HG02973 (cell line): ENCODE data around the gene GPR62.

Experiments used
- ATAC-seq: cut with Tn5 transposase; IDR thresholded peaks from one replicate; pipeline ENCODE4 v1.9.1; 2021; ENCODE audit warnings: moderate library complexity; ENCODE audit not compliant: unreplicated experiment

The GPR62 gene

DNA sequence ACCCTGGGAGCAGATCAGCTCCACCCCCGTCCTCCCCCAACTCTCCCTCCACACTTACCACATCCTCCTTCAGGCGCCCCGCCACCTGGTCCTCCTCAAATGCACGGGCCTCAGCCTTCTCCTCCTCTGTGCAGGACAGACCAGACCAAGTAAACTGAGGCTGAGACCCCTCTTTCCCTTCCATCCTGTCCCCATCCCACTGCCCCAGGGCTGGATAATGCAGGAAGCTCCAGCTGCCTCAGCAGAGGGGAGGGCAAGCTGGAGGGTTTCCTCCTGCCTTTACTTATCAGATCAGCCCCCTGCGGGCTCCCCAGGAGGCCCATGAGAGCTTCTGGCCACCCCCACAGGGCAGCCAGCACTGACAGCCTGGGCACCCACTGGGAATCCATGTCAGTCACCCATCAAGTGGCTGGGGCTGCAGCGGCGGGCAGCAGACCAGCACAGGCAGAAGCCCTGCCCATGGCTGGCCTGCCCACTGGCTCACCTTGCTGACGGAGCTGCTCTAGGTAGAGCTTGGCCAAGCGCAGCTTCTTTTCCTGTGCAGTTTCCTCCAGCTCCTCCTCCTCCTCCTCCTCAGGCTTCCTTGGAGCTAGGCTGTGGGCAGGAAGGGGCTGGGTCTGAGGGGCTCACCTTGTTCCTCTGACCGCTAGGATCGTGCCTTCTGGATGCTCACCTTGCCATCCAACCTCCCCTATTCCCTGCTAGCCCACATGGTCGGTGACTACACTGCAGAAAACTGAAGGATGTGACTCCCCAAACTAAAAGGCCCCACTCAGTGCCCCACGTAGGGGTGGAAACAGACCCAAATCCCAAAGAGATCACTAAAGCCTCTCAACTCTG is 17.4 kb upstream of the GPR62 start:
- no peak for ATAC-seq

DNA sequence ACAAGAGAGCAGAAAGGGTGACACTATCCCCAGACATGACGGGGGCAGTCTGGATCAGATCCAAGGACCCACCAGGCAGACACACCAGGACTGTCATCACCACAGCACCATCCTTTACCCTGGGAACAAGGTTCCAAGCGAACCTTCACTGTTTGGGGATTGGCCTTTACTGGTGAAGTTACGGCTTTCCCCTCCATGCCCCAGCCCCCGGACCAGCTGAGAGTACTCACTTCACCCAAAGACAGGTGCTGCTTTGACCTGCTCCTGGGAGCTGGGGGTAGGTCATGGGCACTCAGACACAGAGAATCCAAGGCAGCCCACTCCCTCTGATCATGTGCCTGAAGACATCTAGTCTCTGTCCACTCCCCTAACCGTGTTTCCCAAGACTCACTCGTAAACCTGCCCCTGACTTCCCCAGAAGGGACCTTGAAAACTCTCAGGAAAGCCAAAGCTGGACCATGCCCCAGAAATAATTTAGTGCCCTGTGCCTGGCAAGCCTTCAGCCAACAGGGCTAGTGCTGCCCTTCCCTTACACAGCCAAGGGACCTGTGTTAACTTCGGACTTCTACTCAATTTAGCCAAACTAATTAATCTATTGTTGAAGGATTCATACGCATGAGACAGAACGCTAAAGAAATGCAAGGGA is 16.3 kb upstream of the GPR62 start:
- no peak for ATAC-seq

DNA sequence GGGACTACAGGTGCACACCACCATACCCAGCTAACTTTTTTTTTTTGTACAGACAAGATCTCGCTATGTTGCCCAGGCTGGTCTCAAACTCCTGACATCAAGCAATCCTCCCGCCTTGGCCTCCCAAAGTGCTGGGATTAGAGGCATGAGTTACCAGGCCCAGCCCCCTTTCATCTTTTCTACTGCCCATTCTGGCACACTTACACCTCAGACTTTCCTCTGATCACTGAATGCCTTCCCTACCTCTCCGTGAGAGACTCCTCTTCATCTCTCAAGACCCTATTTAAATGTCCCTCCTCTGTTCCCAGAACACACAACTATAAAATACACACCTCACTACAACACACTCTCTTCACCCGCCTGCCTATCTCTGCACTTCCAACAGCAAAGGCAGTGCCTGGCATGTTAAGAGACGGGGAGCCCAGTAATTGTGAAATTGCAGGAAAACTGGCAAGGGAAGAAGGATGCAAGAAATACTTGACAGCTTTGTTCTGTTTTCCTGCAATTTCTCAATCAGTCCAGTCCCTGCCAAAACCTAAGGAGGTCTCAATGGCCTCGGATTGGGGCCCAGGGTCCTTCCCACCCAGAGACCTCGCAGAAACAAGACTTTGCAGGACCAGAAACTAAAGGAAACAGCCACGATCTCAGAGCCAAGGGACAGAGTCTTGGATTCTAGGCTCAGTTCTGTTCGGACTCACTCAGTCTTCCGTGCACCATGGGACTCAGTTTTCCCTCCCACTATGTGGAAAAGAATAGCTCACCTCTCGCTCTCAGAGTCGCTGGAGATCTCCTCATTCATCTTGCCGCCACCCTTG is 14.3 kb upstream of the GPR62 start:
- no peak for ATAC-seq

DNA sequence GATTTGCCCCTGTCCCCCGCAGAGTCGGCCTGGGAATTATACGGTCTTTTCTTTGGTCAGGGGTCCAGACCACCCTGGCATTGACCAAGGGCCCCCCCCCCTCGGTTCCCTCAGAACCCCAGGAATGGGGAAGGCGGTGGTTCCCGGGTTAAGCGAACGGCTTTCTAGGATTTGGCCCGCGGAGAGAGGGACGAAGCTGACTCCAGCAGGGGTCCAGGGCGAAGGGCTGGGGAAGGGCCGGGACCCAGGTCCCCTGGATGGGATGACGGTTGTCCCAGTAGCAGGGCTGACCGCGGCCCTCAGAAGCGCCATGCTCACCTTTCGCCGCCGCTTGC is 13.8 kb upstream of the GPR62 start:
- ATAC-seq: no peak

DNA sequence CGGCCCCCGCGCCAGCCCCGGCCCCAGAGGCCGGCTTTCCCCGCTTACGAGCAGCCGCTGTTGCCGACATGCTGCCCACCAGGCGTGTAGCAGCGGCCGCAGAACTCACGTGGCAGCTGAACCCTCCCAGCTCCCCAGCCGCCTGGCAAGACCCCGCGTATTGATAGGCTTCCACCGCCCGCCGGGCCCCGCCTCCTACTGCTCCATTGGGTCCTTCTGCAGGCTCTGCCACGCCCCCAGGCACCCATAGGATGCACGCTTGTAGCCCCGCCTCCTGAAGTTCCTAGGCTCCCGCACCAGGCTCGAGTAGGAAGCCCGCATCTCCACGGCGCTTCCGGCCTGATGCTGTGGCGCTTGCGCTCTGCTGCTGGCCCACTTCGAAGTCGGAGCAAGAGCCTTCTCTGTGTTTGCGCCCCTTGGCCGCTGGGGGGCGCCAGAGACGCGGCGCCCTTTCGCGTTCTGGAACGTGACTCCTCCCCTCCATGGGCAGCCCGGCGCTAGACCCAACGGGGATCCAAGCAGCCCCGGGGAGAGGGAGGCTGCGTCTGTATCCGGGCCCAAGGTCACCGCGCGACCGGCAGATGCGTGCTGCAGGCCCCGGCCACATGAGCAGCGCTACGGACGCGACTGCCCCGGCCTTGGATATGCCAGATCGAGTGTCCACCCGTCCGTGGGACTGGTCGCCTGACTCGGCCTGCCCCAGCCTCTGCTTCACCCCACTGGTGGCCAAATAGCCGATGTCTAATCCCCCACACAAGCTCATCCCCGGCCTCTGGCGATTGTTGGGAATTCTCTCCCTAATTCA is 13.2 kb upstream of the GPR62 start, which contains the start of the genes PARP3 and RRP9:
Gene PARP3 (plus strand): TSS at position 566 of the 805 bp plus-strand sequence. CDS start 993 bp downstream, outside the sequence.
Gene RRP9 (minus strand): TSS at position 107 of the 805 bp plus-strand sequence. CDS start 37 bp downstream, at position 70.
- peak; percentile 82 for ATAC-seq

DNA sequence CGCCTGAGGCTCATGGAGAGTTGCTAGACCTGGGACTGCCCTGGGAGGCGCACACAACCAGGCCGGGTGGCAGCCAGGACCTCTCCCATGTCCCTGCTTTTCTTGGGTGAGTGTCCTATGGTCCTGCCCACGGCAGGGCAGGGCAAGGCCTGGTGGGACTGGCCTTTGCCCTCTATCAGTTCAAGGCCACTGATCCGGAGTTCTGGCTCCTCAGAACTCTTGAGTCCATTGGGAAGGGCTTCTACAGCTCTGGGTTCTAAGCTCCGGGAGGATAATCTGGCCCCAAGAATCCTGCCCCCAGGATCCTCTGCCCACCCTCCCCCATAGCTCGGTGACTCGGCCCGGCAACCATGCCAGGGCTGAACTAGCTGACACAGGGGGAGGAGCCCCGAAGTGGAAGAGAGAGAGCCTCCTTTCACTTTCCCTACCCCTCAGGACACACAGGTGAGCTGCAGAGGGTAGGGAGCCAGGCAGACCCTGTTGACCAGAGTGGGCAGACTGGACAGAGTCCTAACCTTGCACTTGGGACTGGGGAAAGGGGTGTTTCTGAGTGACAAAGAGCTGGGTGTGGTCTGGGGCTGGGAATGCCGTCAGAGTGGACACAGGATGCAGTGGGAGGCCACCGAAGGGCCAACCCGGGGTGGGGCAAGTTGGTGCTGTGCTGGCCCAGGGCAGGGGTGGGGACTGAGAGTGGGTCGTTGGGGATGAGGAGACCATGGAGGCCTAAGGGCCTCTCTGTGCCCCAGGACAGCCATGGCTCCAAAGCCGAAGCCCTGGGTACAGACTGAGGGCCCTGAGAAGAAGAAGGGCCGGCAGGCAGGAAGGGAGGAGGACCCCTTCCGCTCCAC is 12.4 kb upstream of the GPR62 start:
- ATAC-seq: no peak

DNA sequence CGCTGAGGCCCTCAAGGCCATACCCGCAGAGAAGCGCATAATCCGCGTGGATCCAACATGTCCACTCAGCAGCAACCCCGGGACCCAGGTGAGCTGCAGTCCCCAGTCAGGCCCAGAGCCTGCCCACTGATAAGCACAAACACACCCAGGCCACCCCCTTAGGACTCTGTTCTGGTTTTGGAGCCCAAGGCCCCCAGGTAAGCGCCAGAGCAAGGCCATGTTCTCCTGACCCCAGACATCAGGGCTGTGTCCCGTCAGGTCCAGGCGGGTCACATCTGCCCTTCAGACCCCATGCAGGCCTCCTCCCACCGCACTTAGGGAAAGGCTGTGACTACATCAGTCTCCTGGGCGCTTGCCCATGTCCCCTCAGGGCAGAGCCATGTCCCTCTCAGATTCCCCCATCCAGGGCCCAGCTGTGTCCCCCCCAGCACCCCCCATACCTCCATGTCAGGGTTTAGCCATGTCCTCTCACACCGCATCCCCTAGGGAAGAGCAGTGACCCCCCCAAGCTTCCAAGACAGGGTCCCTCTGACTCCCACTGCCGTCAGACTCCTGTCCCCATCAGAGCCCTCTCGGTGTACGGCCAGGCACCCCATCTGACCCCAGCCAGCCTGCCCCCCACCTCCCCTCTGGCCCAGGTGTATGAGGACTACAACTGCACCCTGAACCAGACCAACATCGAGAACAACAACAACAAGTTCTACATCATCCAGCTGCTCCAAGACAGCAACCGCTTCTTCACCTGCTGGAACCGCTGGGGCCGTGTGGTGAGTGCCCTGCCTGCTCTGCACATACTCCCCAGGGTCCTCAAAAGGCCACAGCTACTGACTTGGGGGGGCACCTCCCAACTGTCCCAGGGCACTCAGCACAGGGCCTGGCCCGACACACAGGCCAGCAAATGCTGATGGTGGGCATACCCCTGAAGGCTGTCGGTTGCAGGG is 11.5 kb upstream of the GPR62 start:
- ATAC-seq: no peak

DNA sequence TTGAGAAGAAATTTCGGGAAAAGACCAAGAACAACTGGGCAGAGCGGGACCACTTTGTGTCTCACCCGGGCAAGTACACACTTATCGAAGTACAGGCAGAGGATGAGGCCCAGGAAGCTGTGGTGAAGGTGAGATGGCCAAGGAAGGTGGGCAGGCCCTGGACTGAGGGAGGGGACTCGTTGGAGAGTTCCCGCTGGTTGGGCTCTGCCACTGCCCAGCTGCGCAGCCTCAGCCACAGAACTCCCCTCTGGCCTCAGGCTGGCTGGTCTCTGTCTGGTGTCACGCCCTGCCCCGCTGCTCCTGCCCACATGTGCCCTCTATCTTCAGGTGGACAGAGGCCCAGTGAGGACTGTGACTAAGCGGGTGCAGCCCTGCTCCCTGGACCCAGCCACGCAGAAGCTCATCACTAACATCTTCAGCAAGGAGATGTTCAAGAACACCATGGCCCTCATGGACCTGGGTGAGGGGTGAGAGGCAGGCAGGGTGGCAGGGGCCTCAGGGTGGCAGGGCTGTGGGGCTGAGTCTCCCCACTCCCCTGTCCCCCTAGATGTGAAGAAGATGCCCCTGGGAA is 10.6 kb upstream of the GPR62 start:
- ATAC-seq: no peak

DNA sequence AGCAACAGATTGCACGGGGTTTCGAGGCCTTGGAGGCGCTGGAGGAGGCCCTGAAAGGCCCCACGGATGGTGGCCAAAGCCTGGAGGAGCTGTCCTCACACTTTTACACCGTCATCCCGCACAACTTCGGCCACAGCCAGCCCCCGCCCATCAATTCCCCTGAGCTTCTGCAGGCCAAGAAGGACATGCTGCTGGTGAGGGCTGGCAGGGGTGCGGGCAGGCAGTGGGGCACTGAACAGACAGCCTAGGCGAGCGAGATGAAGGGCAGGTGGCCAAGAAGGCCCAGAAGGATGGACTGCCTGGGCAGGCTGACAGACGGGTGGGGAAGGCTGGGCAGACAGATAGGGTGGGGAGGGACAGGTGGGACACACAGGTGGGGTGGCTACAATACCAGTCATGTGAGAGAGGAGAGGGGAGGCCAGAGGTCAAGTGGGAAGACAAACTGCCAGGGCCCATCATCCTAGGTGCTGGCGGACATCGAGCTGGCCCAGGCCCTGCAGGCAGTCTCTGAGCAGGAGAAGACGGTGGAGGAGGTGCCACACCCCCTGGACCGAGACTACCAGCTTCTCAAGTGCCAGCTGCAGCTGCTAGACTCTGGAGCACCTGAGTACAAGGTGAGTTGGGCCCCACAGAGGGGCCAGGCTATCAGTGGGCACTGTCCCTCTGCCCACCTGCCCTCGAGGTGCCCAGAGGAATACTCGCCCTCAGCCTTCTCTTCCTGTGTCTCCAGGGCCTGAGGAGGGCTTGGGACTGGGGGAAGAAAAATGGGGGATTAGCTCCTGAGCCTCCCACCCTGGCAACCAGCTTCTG is 9.9 kb upstream of the GPR62 start:
- no peak for ATAC-seq

DNA sequence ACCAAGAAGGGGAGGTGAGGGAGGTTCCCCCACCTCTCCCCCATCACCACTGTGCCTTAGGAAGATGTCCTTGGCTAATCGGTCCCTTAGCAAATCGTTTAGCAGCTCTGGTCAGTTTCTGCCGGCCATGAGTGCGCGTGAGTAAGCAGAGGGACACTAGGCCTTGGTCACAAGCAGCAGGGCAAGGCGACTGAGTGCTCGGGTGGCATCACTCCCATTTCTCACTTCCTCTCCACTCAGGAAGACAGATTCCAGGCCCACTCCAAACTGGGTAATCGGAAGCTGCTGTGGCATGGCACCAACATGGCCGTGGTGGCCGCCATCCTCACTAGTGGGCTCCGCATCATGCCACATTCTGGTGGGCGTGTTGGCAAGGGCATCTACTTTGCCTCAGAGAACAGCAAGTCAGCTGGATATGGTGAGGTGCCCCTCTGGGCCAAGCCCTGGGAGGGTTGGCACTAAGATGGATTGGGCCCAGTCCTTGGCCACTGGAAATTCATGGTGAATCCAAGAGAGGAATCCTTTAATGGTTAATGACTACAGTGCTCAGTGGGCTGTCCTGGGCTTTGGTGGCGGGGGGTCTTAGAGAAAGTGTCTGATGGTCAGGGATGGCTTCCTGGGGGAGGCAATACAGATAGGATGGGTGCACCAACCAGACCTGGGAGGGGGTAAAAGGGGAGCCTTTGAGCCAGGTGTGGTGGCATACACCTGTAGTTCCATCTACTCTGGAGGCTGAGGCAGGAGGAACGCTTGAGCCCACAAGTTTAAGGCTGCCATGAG is 9.1 kb upstream of the GPR62 start:
- ATAC-seq: no peak

DNA sequence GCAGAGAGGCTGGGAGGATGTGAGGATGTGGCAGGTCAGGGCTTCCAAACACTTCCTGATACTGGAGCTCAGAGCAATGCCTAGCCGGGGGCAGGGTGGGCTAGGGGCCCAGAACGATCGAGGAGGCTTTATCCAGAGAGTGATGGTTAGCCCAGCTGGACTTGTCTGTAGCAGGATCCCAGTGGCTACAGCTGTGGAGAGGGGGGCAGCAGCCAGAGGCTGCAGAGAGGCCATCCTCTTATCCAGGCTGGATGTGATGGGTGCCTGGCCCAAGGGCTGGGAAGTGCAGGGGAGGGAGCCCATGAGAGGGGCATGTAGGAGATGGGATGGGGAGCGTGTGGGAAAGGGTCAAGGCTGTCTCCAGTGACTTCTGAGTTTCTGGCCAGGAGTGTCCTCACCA is 8.4 kb upstream of the GPR62 start:
- ATAC-seq: no peak

DNA sequence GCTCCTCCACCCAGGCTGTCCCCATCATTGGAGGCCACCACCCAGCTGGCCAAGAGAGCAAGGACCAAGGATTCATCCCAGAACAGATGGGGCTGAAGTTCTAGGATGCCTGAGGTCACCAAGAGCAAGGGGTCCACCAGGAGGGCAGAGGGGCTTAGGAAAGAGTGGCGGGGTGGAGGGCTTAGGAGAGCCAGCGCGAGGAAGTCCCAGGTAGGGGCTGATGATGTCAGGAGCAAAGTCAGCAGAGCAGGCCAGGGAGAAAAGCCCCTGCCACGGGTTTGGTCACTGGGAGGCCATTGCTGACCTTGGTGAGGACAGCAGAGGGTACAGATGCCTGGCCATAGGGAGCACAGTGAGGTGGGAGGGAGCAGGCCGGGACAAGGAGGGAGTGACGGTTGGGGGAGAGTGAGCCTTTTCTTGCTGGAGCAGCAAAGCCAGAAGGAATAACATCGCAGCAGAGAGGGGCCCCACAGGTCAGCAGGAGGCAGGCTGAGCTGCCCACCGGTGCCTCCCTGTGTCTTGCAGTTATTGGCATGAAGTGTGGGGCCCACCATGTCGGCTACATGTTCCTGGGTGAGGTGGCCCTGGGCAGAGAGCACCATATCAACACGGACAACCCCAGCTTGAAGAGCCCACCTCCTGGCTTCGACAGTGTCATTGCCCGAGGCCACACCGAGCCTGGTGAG is 7.8 kb upstream of the GPR62 start:
- no peak for ATAC-seq

DNA sequence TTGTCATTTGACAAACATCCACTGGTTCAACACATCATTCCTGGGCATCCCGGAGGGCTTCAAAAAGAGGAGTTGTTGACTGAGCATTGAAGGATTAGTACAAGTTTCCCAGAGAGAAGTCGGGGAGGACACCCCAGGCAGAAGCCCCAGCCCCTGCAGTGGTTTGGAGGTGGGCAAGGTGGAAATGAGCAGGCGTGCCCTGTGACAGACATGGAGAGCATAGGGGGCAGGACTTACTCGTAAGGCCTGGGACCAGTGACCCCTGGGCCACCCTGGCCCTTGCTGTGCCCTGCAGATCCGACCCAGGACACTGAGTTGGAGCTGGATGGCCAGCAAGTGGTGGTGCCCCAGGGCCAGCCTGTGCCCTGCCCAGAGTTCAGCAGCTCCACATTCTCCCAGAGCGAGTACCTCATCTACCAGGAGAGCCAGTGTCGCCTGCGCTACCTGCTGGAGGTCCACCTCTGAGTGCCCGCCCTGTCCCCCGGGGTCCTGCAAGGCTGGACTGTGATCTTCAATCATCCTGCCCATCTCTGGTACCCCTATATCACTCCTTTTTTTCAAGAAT is 7.1 kb upstream of the GPR62 start:
- ATAC-seq: no peak

DNA sequence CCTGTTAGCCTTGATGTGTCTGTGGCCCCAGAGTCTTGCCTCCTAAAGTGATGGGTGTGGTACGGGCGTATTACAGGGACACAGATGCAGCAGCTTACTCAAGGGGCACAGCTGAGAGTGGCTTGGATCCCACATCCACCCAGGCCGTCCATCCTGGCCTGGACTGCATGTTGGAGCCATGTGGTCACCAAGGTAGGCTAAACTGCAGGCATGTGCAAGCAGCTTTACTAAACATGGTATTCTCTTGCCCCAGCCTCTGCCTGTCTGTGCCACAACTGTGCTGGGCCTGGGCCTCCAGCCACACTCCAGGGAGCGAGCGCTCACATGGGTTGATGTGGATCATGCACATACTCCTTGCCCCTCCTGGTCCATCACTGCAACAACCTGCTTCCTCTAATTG is 6.1 kb upstream of the GPR62 start:
- no peak for ATAC-seq

DNA sequence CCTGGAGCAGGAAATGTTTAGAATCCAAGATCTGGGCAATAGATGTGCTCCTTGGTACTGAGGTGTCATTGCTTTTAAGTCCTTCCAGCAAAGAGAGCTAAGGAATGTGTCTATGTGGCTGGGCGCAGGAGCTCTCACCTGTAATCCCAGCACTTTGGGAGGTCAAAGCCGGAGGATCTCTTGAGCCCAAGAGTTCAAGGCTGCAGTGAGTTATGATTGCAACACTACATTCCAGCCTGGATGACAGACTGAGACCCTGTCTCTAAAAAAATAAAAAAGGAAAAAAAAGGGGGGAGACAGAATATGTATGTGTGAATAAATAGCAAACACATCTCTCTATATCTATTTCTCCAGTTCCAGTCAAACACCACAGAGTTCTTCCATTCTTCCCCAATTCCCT is 4.3 kb upstream of the GPR62 start:
- ATAC-seq: no peak

DNA sequence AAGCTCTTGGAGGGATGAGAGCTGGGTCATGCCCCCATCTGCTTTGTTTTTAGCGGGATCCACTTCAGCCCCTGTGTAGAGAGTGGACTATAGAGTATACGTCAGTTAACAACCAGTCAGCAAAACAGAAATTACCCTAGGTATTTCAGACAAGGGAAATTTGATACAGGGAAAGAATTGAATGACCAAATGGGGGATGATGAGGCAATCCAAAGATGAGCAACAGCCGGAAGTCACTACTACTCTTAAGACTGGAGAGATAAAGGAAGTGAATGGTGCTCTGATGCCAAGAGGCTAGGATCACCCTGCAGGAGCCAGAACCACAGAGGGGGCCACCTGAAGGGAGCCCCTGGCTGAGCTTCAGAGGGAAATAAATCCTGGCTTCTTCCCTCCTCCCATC is 1.7 kb upstream of the GPR62 start:
- no peak for ATAC-seq
